ENCODE measurements around the gene FANCC.

Gene FANCC

DNA sequence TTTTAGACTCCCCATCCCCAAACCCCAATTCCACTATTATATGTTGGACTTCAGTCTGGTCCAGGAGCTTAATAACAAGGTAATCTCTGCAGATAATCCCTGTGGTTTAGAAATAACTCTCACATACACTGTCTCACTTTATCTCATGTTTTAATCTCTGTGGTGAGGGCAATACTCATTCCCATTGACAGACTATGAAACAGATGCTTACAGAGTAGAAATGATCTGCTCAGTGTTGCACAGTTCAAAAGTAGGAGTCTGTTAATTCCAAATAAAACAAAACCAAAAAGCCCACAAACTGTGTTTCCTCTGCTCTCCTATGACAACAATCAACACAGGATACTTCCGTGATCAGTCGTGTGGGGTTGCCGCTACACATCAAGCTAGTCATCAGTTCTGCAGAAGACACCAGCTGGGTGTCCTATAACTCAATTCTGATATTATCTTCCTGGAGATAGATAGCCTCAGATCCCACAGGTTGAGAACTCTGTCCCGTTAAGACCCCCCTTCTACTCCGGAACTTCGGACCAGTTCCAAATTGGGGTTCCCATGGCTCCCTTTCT lies 26.3 kb upstream of the FANCC start:
- H3K4me3 ChIP-seq (ENCODE audit: low read depth, low read length), result no peak overlapping the region
- no peak for DNase-seq (ENCODE audit: low read depth)
- TF ChIP-seq, protein P1, sequence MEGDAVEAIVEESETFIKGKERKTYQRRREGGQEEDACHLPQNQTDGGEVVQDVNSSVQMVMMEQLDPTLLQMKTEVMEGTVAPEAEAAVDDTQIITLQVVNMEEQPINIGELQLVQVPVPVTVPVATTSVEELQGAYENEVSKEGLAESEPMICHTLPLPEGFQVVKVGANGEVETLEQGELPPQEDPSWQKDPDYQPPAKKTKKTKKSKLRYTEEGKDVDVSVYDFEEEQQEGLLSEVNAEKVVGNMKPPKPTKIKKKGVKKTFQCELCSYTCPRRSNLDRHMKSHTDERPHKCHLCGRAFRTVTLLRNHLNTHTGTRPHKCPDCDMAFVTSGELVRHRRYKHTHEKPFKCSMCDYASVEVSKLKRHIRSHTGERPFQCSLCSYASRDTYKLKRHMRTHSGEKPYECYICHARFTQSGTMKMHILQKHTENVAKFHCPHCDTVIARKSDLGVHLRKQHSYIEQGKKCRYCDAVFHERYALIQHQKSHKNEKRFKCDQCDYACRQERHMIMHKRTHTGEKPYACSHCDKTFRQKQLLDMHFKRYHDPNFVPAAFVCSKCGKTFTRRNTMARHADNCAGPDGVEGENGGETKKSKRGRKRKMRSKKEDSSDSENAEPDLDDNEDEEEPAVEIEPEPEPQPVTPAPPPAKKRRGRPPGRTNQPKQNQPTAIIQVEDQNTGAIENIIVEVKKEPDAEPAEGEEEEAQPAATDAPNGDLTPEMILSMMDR (IDR thresholded peaks at IDR 0.05; ENCODE audit: control insufficient read depth, extremely low read depth, insufficient read depth), result no peak

DNA sequence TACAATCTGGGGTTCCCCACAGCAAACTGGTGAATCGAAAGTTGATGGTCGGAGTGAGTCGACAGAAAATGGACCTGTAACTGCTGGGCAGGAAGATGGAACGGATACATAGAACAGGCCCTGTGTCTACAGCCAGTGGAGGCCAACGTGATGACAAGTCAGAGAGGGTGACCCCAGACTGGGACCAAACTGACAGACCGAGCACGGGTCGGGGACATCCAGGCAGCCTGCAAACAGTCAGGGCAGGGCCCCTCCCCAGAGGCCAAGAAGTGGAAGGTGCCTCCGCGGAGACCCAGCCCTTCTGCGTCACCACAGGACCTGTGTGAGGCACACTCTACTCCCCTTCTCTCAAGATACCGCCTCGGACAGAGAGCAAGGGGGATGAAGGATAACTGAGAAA lies 25.1 kb upstream of the FANCC start:
- TF ChIP-seq, protein P1 (IDR thresholded peaks at IDR 0.05; ENCODE audit: control insufficient read depth, extremely low read depth, insufficient read depth), result no peak
- H3K4me3 ChIP-seq (ENCODE audit: low read depth, low read length), result no peak overlapping the region
- no peak for DNase-seq (ENCODE audit: low read depth)

DNA sequence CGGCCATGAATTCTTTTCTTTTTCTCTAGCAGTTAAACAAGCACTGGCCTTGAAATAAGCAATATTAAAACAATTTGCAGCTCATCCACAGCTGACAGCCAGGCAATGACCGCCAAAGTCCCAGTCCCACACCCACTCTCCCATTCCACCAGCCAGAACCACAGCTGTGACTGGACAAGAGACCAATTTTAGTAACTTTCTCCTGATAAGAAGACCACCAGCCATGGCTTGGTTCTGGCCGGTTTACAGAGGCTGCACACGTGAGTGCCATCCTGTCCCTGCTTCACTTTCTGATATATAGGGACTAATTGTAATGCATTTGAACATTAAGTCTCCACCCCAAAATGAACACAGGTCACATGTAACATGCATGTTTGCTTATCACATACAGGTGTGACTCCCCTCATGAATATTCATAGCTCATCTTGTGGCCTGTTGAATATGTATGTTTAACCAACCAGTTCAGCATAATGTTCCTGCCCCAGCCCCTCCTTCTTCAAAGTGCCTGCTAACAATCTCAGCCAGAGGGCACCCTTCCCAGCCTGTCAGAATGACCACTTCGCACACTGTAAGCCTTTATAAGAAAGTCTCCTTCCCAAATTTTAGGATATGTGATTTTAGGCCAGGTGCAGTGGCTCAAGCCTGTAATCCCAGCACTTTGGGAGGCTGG lies 23.9 kb upstream of the FANCC start:
- TF ChIP-seq, protein P1 (IDR thresholded peaks at IDR 0.05; ENCODE audit: control insufficient read depth, extremely low read depth, insufficient read depth), result peak; percentile 36; the same call in 1 of the 2 replicates
- DNase-seq (ENCODE audit: low read depth), result peak; percentile 36
- no peak overlapping the region for H3K4me3 ChIP-seq (ENCODE audit: low read depth, low read length)

DNA sequence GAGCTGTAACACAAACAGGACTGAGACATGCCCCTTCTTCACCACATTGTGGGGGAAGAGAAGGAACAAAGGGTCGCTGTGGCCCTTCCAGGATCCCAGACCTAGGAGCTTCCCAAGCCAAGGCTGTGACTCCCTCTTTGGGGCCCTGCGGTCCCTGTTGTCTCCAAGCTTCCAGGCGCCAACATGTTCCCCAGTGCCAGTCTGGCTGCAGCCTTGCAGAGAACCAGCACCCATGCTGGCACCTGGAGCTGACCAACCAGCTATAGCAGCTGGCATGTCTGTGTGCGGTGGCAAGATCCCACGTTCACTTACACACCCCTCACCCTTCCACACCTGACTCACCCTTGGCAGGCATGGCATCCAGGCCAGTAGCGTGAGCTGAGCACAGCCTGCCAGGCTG lies 20.7 kb upstream of the FANCC start:
- H3K4me3 ChIP-seq (ENCODE audit: low read depth, low read length), result no peak overlapping the region
- DNase-seq (ENCODE audit: low read depth), result no peak
- TF ChIP-seq, protein P1 (IDR thresholded peaks at IDR 0.05; ENCODE audit: control insufficient read depth, extremely low read depth, insufficient read depth), result no peak

DNA sequence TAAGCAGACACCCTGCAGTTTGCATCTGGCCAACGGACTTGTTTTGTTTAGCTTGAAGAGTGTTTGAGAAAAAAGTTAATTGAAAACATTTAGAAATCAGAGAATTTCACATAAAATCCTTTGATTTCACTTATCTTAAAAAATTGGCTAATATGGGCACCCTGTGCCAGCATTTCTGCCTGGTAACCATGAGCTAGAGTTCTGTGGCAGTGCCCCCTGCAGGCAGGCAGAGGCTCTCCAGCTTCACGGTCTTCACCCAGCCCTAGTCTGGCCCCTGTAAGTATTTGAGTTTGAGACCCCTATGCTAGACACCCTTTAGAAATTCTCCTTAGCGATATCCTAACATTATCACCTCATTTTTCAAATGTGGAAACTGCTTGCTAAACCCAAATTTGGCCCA lies 18.8 kb upstream of the FANCC start:
- no peak for DNase-seq (ENCODE audit: low read depth)
- TF ChIP-seq, protein P1 (IDR thresholded peaks at IDR 0.05; ENCODE audit: control insufficient read depth, extremely low read depth, insufficient read depth), result peak; percentile 28; the same call in 1 of the 2 replicates

DNA sequence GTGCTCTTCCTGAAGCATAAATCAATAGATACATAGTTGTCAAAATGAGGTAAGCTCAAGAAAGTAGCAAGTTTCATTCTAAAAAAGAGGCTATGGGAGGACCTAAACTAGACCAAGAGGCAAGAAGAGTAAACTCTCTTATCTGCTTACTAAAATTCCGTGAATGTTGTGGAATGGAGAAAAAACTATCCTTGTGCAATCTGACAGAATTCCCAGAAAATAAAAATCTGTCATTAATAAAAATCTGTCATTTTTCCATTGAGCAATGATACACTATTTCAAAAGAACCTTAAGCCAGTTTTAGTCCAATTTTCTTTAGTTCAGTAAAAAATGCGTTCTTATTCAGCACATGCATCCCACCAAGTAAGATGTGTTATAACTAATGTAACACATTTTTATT lies 15.9 kb upstream of the FANCC start:
- no peak for DNase-seq (ENCODE audit: low read depth)
- no peak overlapping the region for H3K4me3 ChIP-seq (ENCODE audit: low read depth, low read length)
- TF ChIP-seq, protein P1 (IDR thresholded peaks at IDR 0.05; ENCODE audit: control insufficient read depth, extremely low read depth, insufficient read depth), result no peak

More for the DNA sequence above, 18.8 kb upstream of the FANCC start:
- no peak overlapping the region for H3K4me3 ChIP-seq (ENCODE audit: low read depth, low read length)

DNA sequence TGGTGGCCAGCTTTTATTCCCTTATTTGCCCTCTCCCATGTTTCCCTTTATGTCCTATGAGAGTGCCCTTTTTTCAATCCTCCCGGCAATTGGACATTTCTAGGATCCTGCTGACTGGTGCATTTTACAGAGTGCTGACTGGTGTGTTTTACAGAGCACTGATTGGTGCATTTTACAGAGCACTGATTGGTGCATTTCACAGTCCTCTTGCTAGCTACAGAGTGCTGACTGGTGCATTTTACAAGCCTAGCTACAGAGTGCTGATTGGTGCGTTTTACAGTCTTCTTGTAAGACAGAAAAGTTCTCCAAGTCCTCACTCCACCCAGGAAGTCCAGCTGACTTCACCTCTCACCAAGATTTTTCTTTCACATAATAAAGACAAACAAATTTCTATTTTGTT lies 15.4 kb upstream of the FANCC start:
- H3K4me3 ChIP-seq (ENCODE audit: low read depth, low read length), result no peak overlapping the region
- DNase-seq (ENCODE audit: low read depth), result no peak
- TF ChIP-seq, protein P1 (IDR thresholded peaks at IDR 0.05; ENCODE audit: control insufficient read depth, extremely low read depth, insufficient read depth), result no peak
